Measurements from ENCODE around the gene CSRP1. TPM values are rescaled to one million over a fixed set of nuclear protein-coding genes. Genes with fewer than 3 reads are reported as not detected.

CSRP1 gene
- total RNA-seq, 2 donors from 2014 or later, result 16.1 to 17.7 TPM

- H3K4me1 Mint-ChIP-seq, result peaks cover 6% of the 10 kb centered on the region
- WGBS, 2 experiments (ENCODE audit: insufficient coverage in 1 of 2, insufficient read length in 1 of 2), result 90% methylated on average over 5 to 7 of the region's 7 CpGs
- peaks cover 8% of the 10 kb centered on the region for H3K36me3 Mint-ChIP-seq (ENCODE audit: low read depth)
Observed at GRCh38 chr1:201463071-201463552, 43.8 kb downstream of the CSRP1 start.

DNA sequence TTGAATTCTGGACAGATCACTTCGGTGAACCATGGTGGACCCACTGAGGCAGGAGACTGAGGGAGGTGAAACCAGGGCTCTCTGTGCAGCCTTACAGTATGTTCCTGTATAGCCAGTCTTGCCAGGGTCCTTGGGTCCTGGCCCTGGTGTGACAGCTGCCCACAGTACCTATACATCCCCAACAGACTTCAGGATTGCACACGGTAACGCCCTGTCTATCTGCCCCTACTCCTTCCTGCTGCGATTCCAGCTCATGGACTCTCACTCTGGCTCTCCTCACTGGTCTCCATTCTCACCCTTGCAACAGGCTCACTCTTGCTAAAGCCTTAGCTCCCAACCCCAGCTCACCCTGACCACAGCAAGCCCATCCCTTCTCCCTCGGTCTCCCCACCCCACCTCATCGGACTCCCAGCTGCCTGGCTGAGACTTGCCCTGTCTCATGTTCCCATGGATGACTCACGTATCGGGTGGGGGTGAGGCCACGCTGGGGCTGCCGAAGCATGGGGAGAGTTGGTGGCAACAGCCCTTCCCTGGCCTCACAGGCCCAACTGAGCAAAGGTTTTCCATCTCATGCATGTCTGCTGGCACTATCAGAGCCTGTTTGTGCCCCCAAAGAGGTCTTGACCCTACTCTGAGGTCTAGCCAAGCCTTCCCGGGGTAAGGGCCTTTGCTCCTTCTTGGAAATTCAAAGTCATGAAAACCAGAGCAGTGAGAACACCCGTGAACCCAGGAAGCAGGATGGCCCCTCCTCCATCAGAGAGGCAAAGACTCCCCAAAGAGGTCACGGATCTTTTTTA is 45.1 kb downstream of the CSRP1 start:
- Mint-ChIP-seq H3K27me3 (ENCODE audit: insufficient read depth) (peaks cover 2% of the 10 kb centered on the region), H3K27ac (no peak overlapping the region), H3K4me3 (no peak overlapping the region), H3K4me1 (peaks cover 9% of the 10 kb centered on the region), H3K36me3 (ENCODE audit: low read depth) (peaks cover 8% of the 10 kb centered on the region), H3K9me3 (no peaks in the 10 kb centered on the region)
- no peak overlapping the region for H3K4me3 ChIP-seq (ENCODE audit: low read length)
- H3K36me3 ChIP-seq (ENCODE audit: control insufficient read depth, insufficient read depth, low read length), result peaks cover 22% of the 10 kb centered on the region
- no peak overlapping the region for H3K27ac ChIP-seq (ENCODE audit: low read depth, low read length)
- 80 to 89% methylated on average over 11 to 13 of the region's 13 CpGs for WGBS, 2 experiments (ENCODE audit: insufficient coverage in 1 of 2, insufficient read length in 1 of 2)
- H3K9me3 ChIP-seq (ENCODE audit: control insufficient read depth, low read length), result no peaks in the 10 kb centered on the region
- no peak overlapping the region for H3K9ac ChIP-seq (ENCODE audit: extremely low read depth, low read length, poor library complexity, severe bottlenecking)
- DNase-seq, result peak; percentile 57
- H3K4me1 ChIP-seq (ENCODE audit: control insufficient read depth, insufficient read depth, low read length), result no peaks in the 10 kb centered on the region
- no peaks in the 10 kb centered on the region for H3K27me3 ChIP-seq (ENCODE audit: control insufficient read depth, insufficient read depth, low read length, poor library complexity, severe bottlenecking)
- no peak for TF ChIP-seq CTCF (conservative IDR thresholded peaks at IDR 0.05)

More at GRCh38 chr1:201463071-201463552, 43.8 kb downstream of the CSRP1 start:
- no peak overlapping the region for H3K27ac Mint-ChIP-seq
- peaks cover 6% of the 10 kb centered on the region for H3K27me3 Mint-ChIP-seq (ENCODE audit: insufficient read depth)
- no peaks in the 10 kb centered on the region for H3K9me3 ChIP-seq (ENCODE audit: control insufficient read depth, low read length)
- H3K36me3 ChIP-seq (ENCODE audit: control insufficient read depth, insufficient read depth, low read length), result peaks cover 22% of the 10 kb centered on the region
- no peaks in the 10 kb centered on the region for H3K27me3 ChIP-seq (ENCODE audit: control insufficient read depth, insufficient read depth, low read length, poor library complexity, severe bottlenecking)
- no peak overlapping the region for H3K27ac ChIP-seq (ENCODE audit: low read depth, low read length)
- peak; percentile 68 for TF ChIP-seq CTCF (conservative IDR thresholded peaks at IDR 0.05)
- no peak overlapping the region for H3K4me3 Mint-ChIP-seq
- no peak overlapping the region for H3K9ac ChIP-seq (ENCODE audit: extremely low read depth, low read length, poor library complexity, severe bottlenecking)
- H3K4me1 ChIP-seq (ENCODE audit: control insufficient read depth, insufficient read depth, low read length), result no peaks in the 10 kb centered on the region
- H3K4me3 ChIP-seq (ENCODE audit: low read length), result no peak overlapping the region
- DNase-seq, result peak; percentile 81
- no peaks in the 10 kb centered on the region for H3K9me3 Mint-ChIP-seq

DNA sequence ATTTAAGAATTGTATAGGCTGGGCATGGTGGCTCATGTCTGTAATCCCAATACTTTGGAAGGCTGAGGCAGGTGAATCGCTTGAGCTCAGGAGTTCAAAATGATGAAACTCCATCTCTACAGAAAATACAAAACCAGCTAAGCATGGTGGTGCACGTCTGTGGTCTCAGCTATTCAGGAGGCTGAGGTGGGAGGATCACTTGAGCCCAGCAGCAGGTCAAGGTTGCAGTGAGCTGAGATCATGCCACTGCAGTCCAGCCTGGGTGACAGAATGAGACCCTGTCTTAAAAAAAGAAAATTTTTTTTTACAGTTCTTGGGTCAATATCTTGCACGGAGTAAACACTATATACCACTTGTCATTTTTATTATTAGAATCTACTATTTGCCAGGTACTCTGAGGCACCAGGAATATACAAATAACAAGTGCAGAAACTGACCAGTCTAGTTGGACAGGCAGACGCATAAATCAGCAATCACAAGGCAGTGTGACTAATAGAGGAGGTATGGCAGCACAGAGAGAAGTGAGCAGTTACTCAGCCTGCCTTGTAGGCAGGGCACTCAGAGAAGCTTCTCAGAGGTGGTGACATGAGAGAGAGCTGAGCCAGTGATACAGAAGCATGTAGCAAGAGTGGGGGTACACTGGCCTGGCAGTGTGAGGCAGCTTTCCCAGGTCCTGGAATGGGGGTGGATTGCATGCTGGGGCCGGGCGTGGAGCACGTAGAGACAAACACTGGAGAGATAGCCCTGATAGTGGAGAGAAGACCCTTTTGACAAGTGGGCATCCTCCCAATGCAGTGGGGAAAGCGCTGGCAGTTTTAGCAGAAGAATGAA is 45.9 kb downstream of the CSRP1 start:
- no peak overlapping the region for H3K27ac Mint-ChIP-seq
- no peak for DNase-seq
- 92 to 93% methylated on average over 8 of the region's 8 CpGs for WGBS, 2 experiments (ENCODE audit: insufficient coverage in 1 of 2, insufficient read length in 1 of 2)
- no peak overlapping the region for H3K4me3 Mint-ChIP-seq
- Histone ChIP-seq H3K27ac (ENCODE audit: low read depth, low read length) (no peak overlapping the region), H3K9ac (ENCODE audit: extremely low read depth, low read length, poor library complexity, severe bottlenecking) (no peak overlapping the region), H3K36me3 (ENCODE audit: control insufficient read depth, insufficient read depth, low read length) (peaks cover 19% of the 10 kb centered on the region), H3K4me3 (ENCODE audit: low read length) (no peak overlapping the region), H3K27me3 (ENCODE audit: control insufficient read depth, insufficient read depth, low read length, poor library complexity, severe bottlenecking) (no peaks in the 10 kb centered on the region), H3K9me3 (ENCODE audit: control insufficient read depth, low read length) (no peaks in the 10 kb centered on the region), H3K4me1 (ENCODE audit: control insufficient read depth, insufficient read depth, low read length) (no peaks in the 10 kb centered on the region)
- H3K36me3 Mint-ChIP-seq (ENCODE audit: low read depth), result peaks cover 7% of the 10 kb centered on the region
- H3K9me3 Mint-ChIP-seq, result no peaks in the 10 kb centered on the region
- TF ChIP-seq CTCF (conservative IDR thresholded peaks at IDR 0.05), result no peak
- peaks cover 16% of the 10 kb centered on the region for H3K4me1 Mint-ChIP-seq
- peaks cover 2% of the 10 kb centered on the region for H3K27me3 Mint-ChIP-seq (ENCODE audit: insufficient read depth)
